Measurements from ENCODE around the gene KPNA6. TPM values are rescaled to one million over a fixed set of nuclear protein-coding genes. Genes with fewer than 3 reads are reported as not detected.
A peak's percentile ranks its signal among the peaks of the same experiment; 100 is the strongest.

Gene KPNA6
- total RNA-seq, 2 donors from 2014 or later, result 95.4 to 119 TPM

GRCh38 chr1:32208469-32208868, 100.6 kb downstream of the KPNA6 start:
- 83 to 95% methylated on average over 4 to 6 of the region's 6 CpGs for WGBS, 2 experiments (ENCODE audit: insufficient coverage in 1 of 2, insufficient read length in 1 of 2)
- Mint-ChIP-seq H3K4me3 (no peak overlapping the region), H3K36me3 (ENCODE audit: low read depth) (peaks cover 4% of the 10 kb centered on the region), H3K9me3 (no peaks in the 10 kb centered on the region), H3K27ac (no peak overlapping the region), H3K27me3 (ENCODE audit: insufficient read depth) (peaks cover 8% of the 10 kb centered on the region), H3K4me1 (peaks cover 5% of the 10 kb centered on the region)
- Histone ChIP-seq H3K4me1 (ENCODE audit: control insufficient read depth, insufficient read depth, low read length) (no peaks in the 10 kb centered on the region), H3K4me3 (ENCODE audit: low read length) (no peak overlapping the region), H3K27me3 (ENCODE audit: control insufficient read depth, insufficient read depth, low read length, poor library complexity, severe bottlenecking) (no peaks in the 10 kb centered on the region), H3K9me3 (ENCODE audit: control insufficient read depth, low read length) (no peaks in the 10 kb centered on the region), H3K9ac (ENCODE audit: extremely low read depth, low read length, poor library complexity, severe bottlenecking) (no peak overlapping the region), H3K36me3 (ENCODE audit: control insufficient read depth, insufficient read depth, low read length) (peaks cover 14% of the 10 kb centered on the region), H3K27ac (ENCODE audit: low read depth, low read length) (no peak overlapping the region)
- no peak for TF ChIP-seq CTCF (conservative IDR thresholded peaks at IDR 0.05)
- no peak for DNase-seq

GRCh38 chr1:32208891-32209328, 101.1 kb downstream of the KPNA6 start, which contains the start of gene DCDC2B:
Gene DCDC2B, plus strand, starts transcription at chr1:32209089. Its CDS starts 5 bp downstream, at chr1:32209094.
- TF ChIP-seq CTCF (conservative IDR thresholded peaks at IDR 0.05), result no peak
- Mint-ChIP-seq H3K36me3 (ENCODE audit: low read depth) (peaks cover 4% of the 10 kb centered on the region), H3K4me3 (no peak within 1 kb of the TSS)

GRCh38 chr1:32215629-32216480, 108.0 kb downstream of the KPNA6 start:
- no peaks in the 10 kb centered on the region for H3K9me3 Mint-ChIP-seq
- no peak overlapping the region for H3K4me3 ChIP-seq (ENCODE audit: low read length)
- H3K4me3 Mint-ChIP-seq, result no peak overlapping the region
- no peaks in the 10 kb centered on the region for H3K27me3 ChIP-seq (ENCODE audit: control insufficient read depth, insufficient read depth, low read length, poor library complexity, severe bottlenecking)
- H3K27me3 Mint-ChIP-seq (ENCODE audit: insufficient read depth), result no peaks in the 10 kb centered on the region
- H3K9ac ChIP-seq (ENCODE audit: extremely low read depth, low read length, poor library complexity, severe bottlenecking), result no peak overlapping the region
- TF ChIP-seq CTCF (conservative IDR thresholded peaks at IDR 0.05), result peak; percentile 87
- no peaks in the 10 kb centered on the region for H3K9me3 ChIP-seq (ENCODE audit: control insufficient read depth, low read length)
- DNase-seq, result peak; percentile 90
- H3K4me1 Mint-ChIP-seq, result no peaks in the 10 kb centered on the region
- no peak overlapping the region for H3K27ac ChIP-seq (ENCODE audit: low read depth, low read length)
- no peaks in the 10 kb centered on the region for H3K4me1 ChIP-seq (ENCODE audit: control insufficient read depth, insufficient read depth, low read length)
- H3K36me3 Mint-ChIP-seq (ENCODE audit: low read depth), result peaks cover 33% of the 10 kb centered on the region
- no peak overlapping the region for H3K27ac Mint-ChIP-seq
- H3K36me3 ChIP-seq (ENCODE audit: control insufficient read depth, insufficient read depth, low read length), result peaks cover 43% of the 10 kb centered on the region
- 87 to 96% methylated on average over 5 to 10 of the region's 10 CpGs for WGBS, 2 experiments (ENCODE audit: insufficient coverage in 1 of 2, insufficient read length in 1 of 2)

More at GRCh38 chr1:32208891-32209328, 101.1 kb downstream of the KPNA6 start, which contains the start of gene DCDC2B:
- Histone ChIP-seq H3K4me3 (ENCODE audit: low read length) (no peak within 1 kb of the TSS), H3K9ac (ENCODE audit: extremely low read depth, low read length, poor library complexity, severe bottlenecking) (no peak within 1 kb of the TSS), H3K36me3 (ENCODE audit: control insufficient read depth, insufficient read depth, low read length) (peaks cover 14% of the 10 kb centered on the region), H3K9me3 (ENCODE audit: control insufficient read depth, low read length) (no peaks in the 10 kb centered on the region), H3K27ac (ENCODE audit: low read depth, low read length) (no peak within 1 kb of the TSS), H3K4me1 (ENCODE audit: control insufficient read depth, insufficient read depth, low read length) (no peaks in the 10 kb centered on the region), H3K27me3 (ENCODE audit: control insufficient read depth, insufficient read depth, low read length, poor library complexity, severe bottlenecking) (no peaks in the 10 kb centered on the region)
- Mint-ChIP-seq H3K4me1 (peaks cover 5% of the 10 kb centered on the region), H3K9me3 (no peaks in the 10 kb centered on the region), H3K27me3 (ENCODE audit: insufficient read depth) (peaks cover 7% of the 10 kb centered on the region), H3K27ac (no peak within 1 kb of the TSS)
- 91 to 100% methylated on average over 1 to 5 of the region's 5 CpGs for WGBS, 2 experiments (ENCODE audit: insufficient coverage in 1 of 2, insufficient read length in 1 of 2)
- DNase-seq, result no peak
